ENCODE measurements around the gene EZR. TPM values are rescaled to one million over a fixed set of nuclear protein-coding genes. Genes with fewer than 3 reads are reported as not detected.

Gene EZR
- total and polyA plus RNA-seq, 10 of the 15 experiments (the other 5 are each of a cell fraction or from before 2014, with no cell fraction given), result 79.1 to 282 (median 161) TPM

GRCh38 chr6:158754738-158755137 is 64.4 kb downstream of the EZR start:
- H3K4me2 ChIP-seq (ENCODE audit: control insufficient read depth, insufficient read depth), result no peak overlapping the region
- POLR2A ChIA-PET, result interaction anchor here (0.7 kb wide), 1 partner anchor 142 kb away, joined by 3 read pairs; no protein-coding TSS in a partner anchor
- no peaks in the 10 kb centered on the region; the same call in 1 of the 2 replicates for H4K20me1 ChIP-seq (ENCODE audit: control insufficient read depth, insufficient read depth)
- SMC1A ChIA-PET (ENCODE audit: uncharacterized antibody, unreplicated experiment), result no interaction called here
- H2AFZ ChIP-seq (ENCODE audit: control insufficient read depth, low read depth, low read length), result no peak overlapping the region
- in situ Hi-C loops (cut with MboI) (no loop called here), intact Hi-C loops (cut with micrococcal nuclease; ENCODE audit: unreplicated experiment) (no loop called here)
- H3K4me1 ChIP-seq (ENCODE audit: control insufficient read depth, insufficient read depth, low read length), result no peaks in the 10 kb centered on the region; the same call in 1 of the 2 replicates
- ATAC-seq (no peak), DNase-seq (ENCODE audit: low read depth, low spot score) (no peak), FAIRE-seq (no peak)
- CTCF ChIA-PET, result interaction anchor here (0.6 to 1.5 kb wide), 2 partner anchors 48 to 216 kb away, joined by 4 read pairs; no protein-coding TSS in a partner anchor
- H3K79me2 ChIP-seq (ENCODE audit: control insufficient read depth, insufficient read depth, low read length), result no peaks in the 10 kb centered on the region
- RAD21 ChIA-PET (ENCODE audit: unreplicated experiment), result interaction anchor here (0.9 kb wide), 1 partner anchor 540 kb away, joined by 3 read pairs; no protein-coding TSS in a partner anchor
- no peak overlapping the region for H3K4me3 ChIP-seq
- TF ChIP-seq ZNF217 (IDR thresholded peaks at IDR 0.05) (no peak), STAT3 (IDR thresholded peaks at IDR 0.05; ENCODE audit: low read depth, low read length) (no peak), RELB (IDR thresholded peaks at IDR 0.05; ENCODE audit: low read depth) (no peak), SUZ12 (IDR thresholded peaks at IDR 0.05; ENCODE audit: unreplicated experiment) (no peak), IKZF1 (conservative IDR thresholded peaks at IDR 0.05) (no peak), ELK1 (IDR thresholded peaks at IDR 0.05; ENCODE audit: low read depth, low read length) (no peak), SP1 (IDR thresholded peaks at IDR 0.05; ENCODE audit: low read depth, low read length) (no peak), YBX1 (IDR thresholded peaks at IDR 0.05) (no peak), MYC (IDR thresholded peaks at IDR 0.05; ENCODE audit: insufficient read depth, insufficient read length, insufficient replicate concordance, low read length, severe bottlenecking) (no peak), SKIL (IDR thresholded peaks at IDR 0.05; ENCODE audit: low read depth, poor library complexity, severe bottlenecking) (no peak), MTA2 (IDR thresholded peaks at IDR 0.05; ENCODE audit: low read depth) (no peak), CBX3 (IDR thresholded peaks at IDR 0.05; ENCODE audit: borderline replicate concordance, low read depth) (no peak)
- no TSS peak for BruUV-seq (replicated peaks)
- no peak overlapping the region for H3K9ac ChIP-seq (ENCODE audit: control insufficient read depth, insufficient read depth, low read length)
- 85% methylated on average over 11 of the region's 11 CpGs for WGBS (ENCODE audit: insufficient coverage, insufficient replicate concordance, low lambda C conversion rate, missing lambda C conversion rate)
- H3K27me3 ChIP-seq (replicated peaks in 1 of 2; ENCODE audit: control insufficient read depth in 2 of 2, insufficient read depth in 2 of 2, low read length in 1 of 2), result no peaks in the 10 kb centered on the region
- no peaks in the 10 kb centered on the region for H3K9me3 ChIP-seq (replicated peaks; ENCODE audit: control insufficient read depth, insufficient read depth, low read length)
- H3K27ac ChIP-seq (ENCODE audit: control insufficient read depth, insufficient read depth), result no peak overlapping the region
- no peaks in the 10 kb centered on the region for H3K36me3 ChIP-seq (ENCODE audit: control insufficient read depth in 2 of 2, insufficient read depth in 2 of 2, low read length in 1 of 2)
